IPS-NIHi7 (cell line): ENCODE data around the gene ZNF446.
"Not testable (repeated sequence)": the region's sequence is repeated elsewhere in the genome, so short reads cannot be mapped to it uniquely, and the experiment has no call there.

Source experiments
- DNase-seq: peaks from one replicate; pipeline ENCODE4 v3.0.0; 2012; ENCODE audit warnings: mixed read lengths; ENCODE audit errors: extremely low spot score

ZNF446 gene

DNA sequence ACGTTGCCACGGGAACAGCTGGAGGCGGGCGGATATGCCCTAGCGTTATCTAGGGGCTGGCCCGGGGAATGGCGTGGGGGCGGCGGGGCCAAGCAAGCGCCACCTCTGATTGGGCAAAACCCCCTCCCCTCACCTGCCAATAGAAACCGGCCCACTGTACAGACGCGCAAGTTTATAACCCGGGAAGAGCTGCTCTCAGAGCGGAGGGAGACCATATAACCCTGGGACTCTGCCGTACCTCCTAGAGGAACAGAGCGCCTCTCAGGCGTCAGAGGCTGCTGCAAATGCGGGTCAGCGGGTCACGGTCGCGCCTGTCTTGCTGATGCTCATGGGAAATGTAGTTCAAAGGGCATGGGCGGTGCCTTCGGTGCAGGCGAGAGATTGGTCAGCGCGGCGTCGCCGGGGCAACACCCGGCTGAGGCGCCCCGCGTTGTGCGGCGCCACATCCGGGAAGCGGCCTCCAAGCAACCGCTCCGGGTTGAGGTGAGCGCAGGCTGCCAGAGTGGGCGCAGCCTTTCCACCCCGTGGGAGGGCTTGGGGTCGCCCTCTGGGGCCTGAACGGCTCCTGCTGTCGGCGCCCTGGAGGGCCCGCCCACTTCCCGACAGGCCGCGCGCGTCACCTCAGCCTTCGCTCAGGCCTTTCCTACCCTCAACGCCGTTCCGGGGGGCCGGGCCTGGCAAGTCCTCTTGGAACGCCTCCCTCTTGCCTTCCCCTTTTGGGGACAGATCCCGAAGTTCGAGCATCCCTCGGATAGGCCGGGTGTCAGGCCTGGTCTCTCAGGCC, at the start of gene ZNF446:
Gene ZNF446, plus strand, starts transcription at position 639 of the 784 bp plus-strand sequence. CDS start 867 bp downstream, outside the sequence.
- DNase-seq: peak; percentile 97

DNA sequence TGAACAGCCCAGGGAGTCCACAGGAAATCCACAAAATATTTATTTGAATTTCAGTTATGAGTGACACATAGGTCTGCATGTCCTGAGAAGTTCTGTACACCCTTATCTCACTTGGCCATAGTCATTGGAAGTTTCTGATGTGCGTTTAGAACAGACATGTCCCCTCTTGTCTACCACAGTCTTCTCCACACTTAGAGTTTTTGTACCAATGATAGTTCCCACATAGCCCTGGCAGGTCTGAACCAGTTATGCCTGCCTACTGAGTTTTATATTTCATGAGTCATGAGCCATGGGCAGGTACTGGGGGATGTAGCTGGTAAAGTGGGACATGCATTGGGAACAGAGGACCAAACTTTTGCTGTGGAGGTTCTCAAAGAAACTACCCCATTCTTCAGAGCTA, 47.5 kb upstream of the ZNF446 start:
- DNase-seq: no peak

GRCh38 chr19:58429745-58430144, 46.4 kb upstream of the ZNF446 start:
- no peak for DNase-seq

- no peak for DNase-seq
These were observed 41.9 kb upstream of the ZNF446 start for GRCh38 chr19:58434217-58434616.

- peak; percentile 73 for DNase-seq
These were observed 36.3 kb upstream of the ZNF446 start, which contains the start of gene ZNF132 for GRCh38 chr19:58439576-58440554. Gene ZNF132 (minus strand): TSS chr19:58440153. CDS start chr19:58439821, 332 bp downstream.

- no peak for DNase-seq
These were observed 35.6 kb upstream of the ZNF446 start for GRCh38 chr19:58440556-58440955.

GRCh38 chr19:58442986-58443385, 33.2 kb upstream of the ZNF446 start:
- not testable (repeated sequence) for DNase-seq

DNA sequence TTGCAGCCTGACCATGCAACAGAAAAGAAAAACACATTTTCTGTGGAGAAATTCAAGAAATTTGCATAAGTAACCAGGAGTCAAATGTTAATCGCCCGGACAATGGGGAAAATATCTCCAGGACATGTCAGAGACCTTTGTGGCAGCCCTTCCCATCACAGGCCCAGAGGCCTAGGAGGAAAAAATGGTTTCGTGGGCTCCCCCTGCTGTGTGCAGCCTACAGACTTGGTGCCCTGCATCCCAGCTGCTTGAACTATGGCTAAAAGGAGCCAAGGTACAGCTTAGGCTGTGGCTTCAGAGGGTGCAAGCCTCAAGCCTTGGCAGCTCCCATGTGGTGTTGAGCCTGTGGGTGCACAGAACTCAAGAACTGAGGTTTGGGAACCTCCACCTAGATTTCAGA, 27.3 kb upstream of the ZNF446 start:
- not testable (repeated sequence) for DNase-seq

- DNase-seq: not testable (repeated sequence)
These were observed 26.2 kb upstream of the ZNF446 start for GRCh38 chr19:58449980-58450379.

DNA sequence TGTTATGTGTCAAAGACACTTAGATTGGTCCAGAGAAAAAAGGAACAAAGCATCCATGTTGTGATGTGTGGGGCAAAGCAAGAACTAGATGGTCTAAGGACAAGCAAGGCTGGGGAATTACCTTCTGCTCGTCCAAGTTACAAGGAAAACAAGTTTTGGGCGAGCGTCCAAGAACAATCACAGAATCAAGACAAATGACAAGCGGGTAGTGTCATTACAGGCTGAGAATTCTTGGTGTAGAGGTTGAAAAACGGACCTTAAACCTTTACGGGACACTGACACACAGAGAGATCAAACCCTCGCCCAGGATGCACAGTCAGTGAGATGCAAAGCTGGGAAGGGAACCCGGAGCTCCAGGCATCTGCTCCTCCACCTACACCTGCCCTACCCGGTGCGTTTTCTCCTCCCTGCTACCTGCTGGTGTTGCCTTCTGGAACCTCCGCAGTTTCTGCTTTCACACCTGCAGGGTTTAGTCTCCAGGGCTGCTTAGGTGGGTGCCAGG, 25.2 kb upstream of the ZNF446 start:
- DNase-seq: no peak

GRCh38 chr19:58451358-58452101, 24.6 kb upstream of the ZNF446 start, which contains the start of gene ZNF324B:
Gene ZNF324B (plus strand): TSS chr19:58451622. CDS start chr19:58453702, 2,080 bp downstream.
- DNase-seq: peak; percentile 100

- no peak for DNase-seq
These were observed 22.4 kb upstream of the ZNF446 start for GRCh38 chr19:58453743-58454142.

- DNase-seq: no peak
These were observed 20.8 kb upstream of the ZNF446 start for GRCh38 chr19:58455306-58455705.

GRCh38 chr19:58456111-58456510, 20.0 kb upstream of the ZNF446 start:
- DNase-seq: no peak

GRCh38 chr19:58460039-58460438, 16.1 kb upstream of the ZNF446 start:
- no peak for DNase-seq

GRCh38 chr19:58466089-58466759, 9.9 kb upstream of the ZNF446 start:
- no peak for DNase-seq

GRCh38 chr19:58466760-58467589, 9.2 kb upstream of the ZNF446 start, which contains the start of gene ZNF324:
Gene ZNF324 (plus strand): TSS chr19:58467080. CDS start chr19:58469186, 2,106 bp downstream.
- DNase-seq: peak; percentile 99

- no peak for DNase-seq
These were observed 7.8 kb upstream of the ZNF446 start for GRCh38 chr19:58468216-58468839.
